MV-4-11 (cell line): Measurements from ENCODE around the gene TYMS.

ENCODE experiments used
- DNase-seq: peaks from one replicate; lab custom pipeline; 2025; lab: John Stamatoyannopoulos, UW

TYMS gene

GRCh38 chr18:657311-658000 lies at the start of gene TYMS:
TYMS (plus strand) TSS chr18:657653; CDS start chr18:657743, 90 bp downstream.
- peak; percentile 41 for DNase-seq

- DNase-seq, result peak; percentile 77
Observed at GRCh38 chr18:607930-608329, 49.5 kb upstream of the TYMS start.

GRCh38 chr18:610214-610928 lies 47.1 kb upstream of the TYMS start:
- no peak for DNase-seq

GRCh38 chr18:612156-612555 lies 45.3 kb upstream of the TYMS start:
- DNase-seq, result no peak

- DNase-seq, result no peak
Observed at GRCh38 chr18:614193-614592, 43.3 kb upstream of the TYMS start.

- DNase-seq, result peak; percentile 94
Observed at GRCh38 chr18:615092-615521, 42.3 kb upstream of the TYMS start.

- no peak for DNase-seq
Observed at GRCh38 chr18:615773-616172, 41.7 kb upstream of the TYMS start.

- peak; percentile 36 for DNase-seq
Observed at GRCh38 chr18:616380-616995, 41.0 kb upstream of the TYMS start.

- DNase-seq, result no peak
Observed at GRCh38 chr18:617970-618504, 39.4 kb upstream of the TYMS start.

- DNase-seq, result no peak
Observed at GRCh38 chr18:618618-619017, 38.8 kb upstream of the TYMS start.

GRCh38 chr18:621291-622043 lies 36.0 kb upstream of the TYMS start:
- no peak for DNase-seq

GRCh38 chr18:622289-622688 lies 35.2 kb upstream of the TYMS start:
- no peak for DNase-seq

GRCh38 chr18:623761-624620 lies 33.5 kb upstream of the TYMS start:
- peak; percentile 35 for DNase-seq

- no peak for DNase-seq
Observed at GRCh38 chr18:627231-627630, 30.2 kb upstream of the TYMS start.

- no peak for DNase-seq
Observed at GRCh38 chr18:629269-630150, 27.9 kb upstream of the TYMS start.

GRCh38 chr18:631560-631959 lies 25.9 kb upstream of the TYMS start:
- DNase-seq, result no peak

GRCh38 chr18:634551-635045 lies 22.9 kb upstream of the TYMS start:
- DNase-seq, result no peak

GRCh38 chr18:635171-635570 lies 22.3 kb upstream of the TYMS start:
- DNase-seq, result no peak

- no peak for DNase-seq
Observed at GRCh38 chr18:641224-641623, 16.2 kb upstream of the TYMS start.

- no peak for DNase-seq
Observed at GRCh38 chr18:644395-645004, 13.0 kb upstream of the TYMS start.
